ENCODE measurements around the gene SLCO2B1.

SLCO2B1 gene

GRCh38 chr11:75244052-75244814 lies 93.3 kb downstream of the SLCO2B1 start:
- Histone ChIP-seq H3K4me3 (no peak overlapping the region), H3K4me2 (no peak overlapping the region), H3K27me3 (peaks cover 46 to 57% (median 52%) of the 10 kb centered on the region in 11 experiments), H3K9me3 (replicated peaks in 1 of 11) (peaks cover 0 to 9% (median 0%) of the 10 kb centered on the region in 11 experiments; a peak in 5 of 22 replicates), H4K20me1 (peaks cover 0 to 37% (median 12%) of the 10 kb centered on the region in 11 experiments; a peak in 12 of 22 replicates), H3K4me1 (peaks cover 14 to 23% (median 20%) of the 10 kb centered on the region in 10 experiments; a peak in 19 of 20 replicates), H3K27ac (no peak overlapping the region), H3K36me3 (no peaks in the 10 kb centered on the region), H3K9ac (no peak overlapping the region)
- TF ChIP-seq Cebpa-rat (IDR thresholded peaks at IDR 0.05) = no peak

- Histone ChIP-seq H3K4me1 (peaks cover 14 to 20% (median 17%) of the 10 kb centered on the region in 10 experiments; a peak in 19 of 20 replicates), H3K4me2 (no peak overlapping the region), H3K9me3 (replicated peaks in 1 of 11) (peaks cover 0 to 9% (median 0%) of the 10 kb centered on the region in 11 experiments; a peak in 5 of 22 replicates), H3K27ac (no peak overlapping the region), H3K4me3 (no peak overlapping the region), H3K27me3 (peaks cover 33 to 45% (median 40%) of the 10 kb centered on the region in 11 experiments), H4K20me1 (peaks cover 0 to 26% (median 8%) of the 10 kb centered on the region in 11 experiments; a peak in 12 of 22 replicates), H3K36me3 (no peaks in the 10 kb centered on the region), H3K9ac (no peak overlapping the region)
- no peak for TF ChIP-seq Cebpa-rat (IDR thresholded peaks at IDR 0.05)
These were observed 94.6 kb downstream of the SLCO2B1 start for GRCh38 chr11:75245356-75246005.

DNA sequence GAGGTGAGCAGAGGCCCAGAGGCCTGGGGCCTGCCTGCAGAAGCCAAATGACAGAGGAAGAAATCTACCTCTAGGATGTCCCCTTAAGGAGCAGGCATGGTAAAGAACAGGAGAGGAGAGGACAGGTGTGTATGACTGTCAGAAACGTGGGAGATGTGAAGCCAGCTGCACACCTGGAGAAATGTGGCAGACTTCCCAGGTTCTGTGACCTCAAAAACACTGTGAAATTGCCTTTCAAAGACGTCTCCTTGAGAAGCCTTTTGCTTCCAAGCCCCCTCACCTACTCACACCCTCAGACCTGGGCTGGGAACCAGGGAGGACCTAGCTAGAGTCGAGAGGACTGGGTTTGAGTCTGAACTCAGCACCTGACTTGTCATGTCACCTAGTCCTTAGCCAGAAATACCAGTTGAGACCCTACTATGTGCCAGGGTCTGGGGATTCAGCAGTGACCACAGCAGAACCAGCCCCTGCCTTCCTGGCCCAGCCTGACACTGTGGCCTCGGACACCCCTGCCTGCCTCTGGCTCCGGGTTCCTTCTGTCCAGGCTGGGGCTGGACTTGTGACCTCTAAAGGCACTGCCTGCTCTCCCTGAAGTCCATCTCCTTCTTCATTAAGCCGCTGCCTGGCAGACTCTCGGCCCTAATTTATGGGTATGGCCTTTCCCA lies 95.2 kb downstream of the SLCO2B1 start:
- Histone ChIP-seq H3K36me3 (no peaks in the 10 kb centered on the region), H3K27me3 (peaks cover 27 to 38% (median 33%) of the 10 kb centered on the region in 11 experiments), H3K4me2 (no peak overlapping the region), H3K27ac (no peak overlapping the region), H3K9ac (no peak overlapping the region), H3K4me3 (no peak overlapping the region), H4K20me1 (peaks cover 0 to 19% (median 3%) of the 10 kb centered on the region in 11 experiments; a peak in 9 of 22 replicates), H3K4me1 (peaks cover 8 to 20% (median 10%) of the 10 kb centered on the region in 10 experiments; a peak in 19 of 20 replicates), H3K9me3 (replicated peaks in 1 of 11) (peaks cover 0 to 6% (median 0%) of the 10 kb centered on the region in 11 experiments; a peak in 5 of 22 replicates)
- no peak for TF ChIP-seq Cebpa-rat (IDR thresholded peaks at IDR 0.05)

DNA sequence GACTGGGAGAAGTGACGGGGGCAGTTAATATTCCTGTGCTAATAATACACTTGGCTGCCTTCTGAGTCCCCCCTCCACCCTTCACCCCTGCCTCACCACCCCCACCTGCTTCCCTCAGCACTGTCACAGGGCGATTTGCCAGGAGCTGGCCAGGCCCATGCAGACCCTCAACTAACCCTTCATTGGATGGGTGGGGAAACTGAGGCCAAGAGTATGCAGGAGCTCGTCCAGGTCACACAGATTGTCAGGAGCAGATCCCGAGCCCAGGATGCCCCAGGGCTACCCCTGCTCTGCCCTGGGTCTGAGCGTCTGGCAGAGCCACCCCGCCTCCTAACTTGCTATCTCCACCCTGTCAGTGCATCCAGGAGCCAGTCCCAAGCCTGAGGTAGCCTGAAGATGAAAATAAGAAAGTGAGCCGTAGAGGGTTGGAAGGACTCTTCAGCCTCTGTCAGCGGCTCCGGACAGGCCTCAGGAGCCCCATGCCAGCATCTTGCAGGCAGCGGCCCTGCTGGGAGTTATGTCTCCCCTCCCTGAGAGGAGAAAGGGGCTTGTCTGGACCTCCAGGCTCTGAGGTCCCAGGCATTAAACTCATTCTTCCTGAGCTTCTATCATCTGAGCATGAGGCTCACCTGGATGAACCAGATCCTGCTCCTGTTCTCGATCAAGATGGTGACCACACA lies 95.9 kb downstream of the SLCO2B1 start:
- no peak for TF ChIP-seq Cebpa-rat (IDR thresholded peaks at IDR 0.05)
- Histone ChIP-seq H3K9ac (no peak overlapping the region), H3K36me3 (no peaks in the 10 kb centered on the region), H3K27me3 (peaks cover 20 to 32% (median 27%) of the 10 kb centered on the region in 11 experiments), H3K4me2 (no peak overlapping the region), H4K20me1 (peaks cover 0 to 16% (median 0%) of the 10 kb centered on the region in 11 experiments; a peak in 3 of 22 replicates), H3K4me3 (no peak overlapping the region), H3K4me1 (peaks cover 3 to 14% (median 4%) of the 10 kb centered on the region in 10 experiments; a peak in 16 of 20 replicates), H3K27ac (no peak overlapping the region), H3K9me3 (replicated peaks in 1 of 11) (no peaks in the 10 kb centered on the region)

- peaks cover 0 to 14% (median 0%) of the 10 kb centered on the region in 11 experiments; a peak in 2 of 22 replicates for H4K20me1 ChIP-seq
- TF ChIP-seq Cebpa-rat (IDR thresholded peaks at IDR 0.05) = no peak
- H3K4me2 ChIP-seq = no peak overlapping the region
- 0 out of 22 replicates have a peak, but pooled peaks cover 0 to 3% (median 0%) of the 10 kb centered on the region in 11 experiments for H3K36me3 ChIP-seq
- H3K9me3 ChIP-seq (replicated peaks in 1 of 11) = peaks cover 9 to 16% (median 13%) of the 10 kb centered on the region in 11 experiments; a peak in 21 of 22 replicates
- H3K27ac ChIP-seq = no peak overlapping the region
- peaks cover 0 to 11% (median 0%) of the 10 kb centered on the region in 10 experiments; a peak in 6 of 20 replicates for H3K4me1 ChIP-seq
- H3K9ac ChIP-seq = no peak overlapping the region
- no peak overlapping the region for H3K4me3 ChIP-seq
- peaks cover 0 to 11% (median 6%) of the 10 kb centered on the region in 11 experiments; a peak in 11 of 22 replicates for H3K27me3 ChIP-seq
These were observed 98.0 kb downstream of the SLCO2B1 start for GRCh38 chr11:75248924-75249256.

DNA sequence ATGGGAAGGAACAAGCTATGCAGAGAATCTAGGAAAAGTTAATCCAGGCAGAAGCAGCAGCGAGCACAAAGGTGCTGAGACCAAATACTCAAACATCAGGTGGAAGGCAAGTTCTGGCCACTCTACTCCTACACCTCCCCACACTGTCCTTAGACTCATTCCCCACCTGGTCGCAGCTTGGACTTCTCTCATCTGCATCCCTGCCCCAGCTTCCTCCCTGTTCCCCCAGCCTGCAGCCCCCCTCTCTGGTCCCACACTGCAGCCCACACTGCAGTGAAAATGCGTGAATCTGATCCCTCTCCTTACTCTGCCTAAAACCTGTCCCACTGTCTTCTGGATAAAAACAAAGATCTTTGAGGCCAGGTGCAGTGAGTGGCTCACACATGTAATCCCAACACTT lies 98.8 kb downstream of the SLCO2B1 start:
- no peak overlapping the region for H3K27ac ChIP-seq
- no peak overlapping the region for H3K4me3 ChIP-seq
- H4K20me1 ChIP-seq = 0 out of 22 replicates have a peak, but pooled peaks cover 0 to 9% (median 0%) of the 10 kb centered on the region in 11 experiments
- peaks cover 0 to 11% (median 0%) of the 10 kb centered on the region in 10 experiments; a peak in 6 of 20 replicates for H3K4me1 ChIP-seq
- no peak overlapping the region for H3K4me2 ChIP-seq
- 0 out of 22 replicates have a peak overlapping the region, but pooled peaks of 1 of the 11 experiments have one; percentile 11 for H3K9ac ChIP-seq
- H3K9me3 ChIP-seq (replicated peaks in 1 of 11) = peaks cover 10 to 22% (median 16%) of the 10 kb centered on the region in 11 experiments; a peak in 21 of 22 replicates
- H3K27me3 ChIP-seq = peaks cover 0 to 3% (median 0%) of the 10 kb centered on the region in 11 experiments; a peak in 3 of 22 replicates
- no peak for TF ChIP-seq Cebpa-rat (IDR thresholded peaks at IDR 0.05)
- H3K36me3 ChIP-seq = 0 out of 22 replicates have a peak, but pooled peaks cover 0 to 3% (median 0%) of the 10 kb centered on the region in 11 experiments

DNA sequence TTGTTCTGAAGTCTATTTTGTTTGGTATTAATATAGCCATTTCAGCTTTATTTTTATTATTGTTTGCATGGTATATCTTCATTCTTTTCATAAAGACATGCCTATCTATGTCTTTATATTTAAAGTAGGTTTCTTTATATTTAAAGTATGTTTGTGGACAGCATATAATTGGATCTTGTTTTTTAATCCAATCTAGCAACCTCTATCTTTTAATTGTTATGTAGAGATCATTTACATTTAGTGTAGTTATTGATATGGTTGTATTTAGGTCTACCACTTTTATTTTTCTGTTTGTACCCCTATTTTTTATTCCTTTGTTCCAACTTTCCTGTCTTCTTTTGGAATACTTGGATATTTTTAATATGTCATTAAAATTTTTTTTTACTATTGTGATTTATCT lies 103.4 kb downstream of the SLCO2B1 start:
- TF ChIP-seq Cebpa-rat (IDR thresholded peaks at IDR 0.05) = no peak
- Histone ChIP-seq H3K36me3 (0 out of 22 replicates have a peak, but pooled peaks cover 0 to 3% (median 0%) of the 10 kb centered on the region in 11 experiments), H3K9ac (no peak overlapping the region), H3K9me3 (replicated peaks in 1 of 11) (peaks cover 10 to 25% (median 16%) of the 10 kb centered on the region in 11 experiments; a peak in 21 of 22 replicates), H3K4me3 (no peak overlapping the region), H4K20me1 (no peaks in the 10 kb centered on the region), H3K4me1 (peaks cover 0 to 11% (median 0%) of the 10 kb centered on the region in 10 experiments; a peak in 6 of 20 replicates), H3K4me2 (no peak overlapping the region), H3K27ac (no peak overlapping the region), H3K27me3 (no peaks in the 10 kb centered on the region)
